Liver (tissue), 9 donors: ENCODE measurements around the gene VENTX. TPM values are rescaled to one million over a fixed set of nuclear protein-coding genes. Genes with fewer than 3 reads are reported as not detected.
A peak's percentile ranks its signal among the peaks of the same experiment; 100 is the strongest.

Source experiments
- DNase-seq: peaks from one replicate; pipeline ENCODE4 v3.0.0-alpha.2; 2017; ENCODE audit warnings: low spot score
- H3K27ac ChIP-seq, 2 donors: one replicate each; pipeline ENCODE4 v1.7.0; 2013; ENCODE audit warnings: inconsistent platforms in 2 of 2, low read length in 2 of 2, control low read depth in 1 of 2, low read depth in 1 of 2, mild to moderate bottlenecking in 1 of 2
- H3K27me3 ChIP-seq, 4 donors: one replicate each; pipeline versions ENCODE4 v1.6.1 to v1.7.0; 2013; ENCODE audit warnings: low read length in 3 of 4, inconsistent platforms in 1 of 4, mild to moderate bottlenecking in 1 of 4, moderate library complexity in 1 of 4; ENCODE audit not compliant: control insufficient read depth in 4 of 4, insufficient read depth in 4 of 4
- H3K36me3 ChIP-seq, 4 donors: one replicate each; pipeline versions ENCODE4 v1.6.1 to v1.7.0; 2013; ENCODE audit warnings: low read length in 3 of 4, mild to moderate bottlenecking in 3 of 4, low read depth in 1 of 4, moderate library complexity in 1 of 4; ENCODE audit not compliant: control insufficient read depth in 4 of 4, insufficient read depth in 3 of 4
- H3K4me1 ChIP-seq, 4 donors: one replicate each; pipeline versions ENCODE4 v1.6.1 to v1.7.0; 2013; ENCODE audit warnings: low read length in 3 of 4, mild to moderate bottlenecking in 3 of 4, moderate library complexity in 1 of 4; ENCODE audit not compliant: control insufficient read depth in 4 of 4, insufficient read depth in 4 of 4
- H3K4me3 ChIP-seq, 3 donors: one replicate each; pipeline versions ENCODE4 v1.6.1 to v1.7.0; 2013; ENCODE audit warnings: low read length in 3 of 3, control low read depth in 1 of 3, low read depth in 1 of 3, mild to moderate bottlenecking in 1 of 3
- H3K9ac ChIP-seq, 2 donors: one replicate each; pipeline ENCODE4 v1.7.0; 2013; ENCODE audit warnings: low read length in 2 of 2, mild to moderate bottlenecking in 2 of 2, moderate library complexity in 2 of 2, control low read depth in 1 of 2, low read depth in 1 of 2
- H3K9me3 ChIP-seq, 4 donors: one replicate each; pipeline versions ENCODE4 v1.6.1 to v1.7.0; 2013; ENCODE audit warnings: low read length in 3 of 4; ENCODE audit not compliant: control insufficient read depth in 4 of 4
- ATF3 ChIP-seq: IDR thresholded peaks from 2 replicates; pipeline ENCODE4 v1.6.1; 2016; ENCODE audit warnings: antibody characterized with exemption
- CTCF ChIP-seq: fragments of 150-350 bp; IDR thresholded peaks from 2 replicates; pipeline ENCODE4 v1.5.1; 2017; ENCODE audit warnings: improper control_type of control experiment, low read depth, low read length; ENCODE audit not compliant: missing input control
- EGR1 ChIP-seq, 2 donors: IDR thresholded peaks; 2 replicates each; pipeline ENCODE4 v1.6.1; 2016 to 2018; ENCODE audit warnings: antibody characterized with exemption in 2 of 2, low read depth in 2 of 2
- FOXA1 ChIP-seq: IDR thresholded peaks from 2 replicates; pipeline ENCODE4 v1.6.1; 2016; ENCODE audit warnings: antibody characterized with exemption
- FOXA2 ChIP-seq: IDR thresholded peaks from 2 replicates; pipeline ENCODE4 v1.6.1; 2016; ENCODE audit warnings: antibody characterized with exemption
- GABPA ChIP-seq, 2 donors: IDR thresholded peaks in 1 of 2; conservative IDR thresholded peaks in 1 of 2; 2 replicates each; pipeline ENCODE4 v1.6.1; 2016; ENCODE audit warnings: antibody characterized with exemption in 2 of 2, mild to moderate bottlenecking in 1 of 2, moderate library complexity in 1 of 2
- HNF4A ChIP-seq, 2 donors: conservative IDR thresholded peaks; 2 replicates each; pipeline ENCODE4 v1.6.1; 2016; ENCODE audit warnings: antibody characterized with exemption in 2 of 2, mild to moderate bottlenecking in 2 of 2
- HNF4G ChIP-seq: IDR thresholded peaks from 2 replicates; pipeline ENCODE4 v1.6.1; 2016; ENCODE audit warnings: antibody characterized with exemption
- JUND ChIP-seq, 2 donors: IDR thresholded peaks; 2 replicates each; pipeline ENCODE4 v1.6.1; 2016; ENCODE audit warnings: antibody characterized with exemption in 2 of 2
- MAX ChIP-seq: IDR thresholded peaks from 2 replicates; pipeline ENCODE4 v1.6.1; 2016; ENCODE audit warnings: antibody characterized with exemption
- RAD21 ChIP-seq, 2 donors: IDR thresholded peaks; 2 replicates each; pipeline ENCODE4 v1.6.1; 2016; ENCODE audit warnings: antibody characterized with exemption in 2 of 2, mild to moderate bottlenecking in 2 of 2
- SP1 ChIP-seq: IDR thresholded peaks from 2 replicates; pipeline ENCODE4 v1.6.1; 2018; ENCODE audit warnings: antibody characterized with exemption, mild to moderate bottlenecking
- ZBTB33 ChIP-seq: IDR thresholded peaks from 2 replicates; pipeline ENCODE4 v1.6.1; 2016; ENCODE audit warnings: antibody characterized with exemption
- WGBS: extraction: QIAGEN DNeasy Blood & Tissue Kit; methylation state at CpG from one replicate; pipeline ENCODE4 v1.1.7; 2013; 5-methylcytosine and 5-hydroxymethylcytosine counted together
- polyA plus RNA-seq, 2 donors: library from polyadenylated mRNA; stranded (reverse) in 1 of 2; unstranded in 1 of 2; fragments of 200-250 nt in 1 of 2; fragments of >200 nt in 1 of 2; fragmentation: Nextera tagmentation in 1 of 2; extraction: Ambion mirVana in 1 of 2; gene quantifications; one replicate each; pipeline versions ENCODE4 v1.2.1 to v1.2.3, GENCODE V29; 2013 to 2015
- total RNA-seq, 2 donors: library from RNA; depleted of rRNA; stranded (reverse); fragments of >200 nt; gene quantifications; one replicate each; pipeline ENCODE4 v1.2.3, GENCODE V29; 2014
- donor health status: healthy.
- donor health status: healthy.
- donor health status: healthy.
- donor health status: healthy.
- donor health status: healthy.

The VENTX gene
- total and polyA plus RNA-seq, 4 donors: 0.05 to 0.25 (median 0.09) TPM

GRCh38 chr10:133278577-133279265 lies 41.1 kb downstream of the VENTX start:
- Histone ChIP-seq H3K36me3 (peaks cover 11 to 37% (median 18%) of the 10 kb centered on the region in 4 donors), H3K27ac (peak overlapping the region; percentile 64 to 84), H3K4me3 (no peak overlapping the region), H3K9me3 (no peaks in the 10 kb centered on the region), H3K27me3 (no peaks in the 10 kb centered on the region), H3K9ac (peak overlapping the region in 1 of 2 donors; percentile 17), H3K4me1 (peaks cover 12 to 36% (median 27%) of the 10 kb centered on the region in 4 donors)
- DNase-seq: peak; percentile 69
- TF ChIP-seq FOXA2 (peak; percentile 48), SP1 (no peak), ZBTB33 (no peak), JUND (IDR thresholded peaks at IDR 0.05) (no peak), HNF4A (conservative IDR thresholded peaks at IDR 0.05) (no peak)
- 56% methylated on average over 19 of the region's 19 CpGs for WGBS

GRCh38 chr10:133279326-133280226 lies 41.9 kb downstream of the VENTX start:
- no peak overlapping the region for H3K4me3 ChIP-seq
- peaks cover 16 to 45% (median 25%) of the 10 kb centered on the region in 4 donors for H3K36me3 ChIP-seq
- H3K27me3 ChIP-seq: no peaks in the 10 kb centered on the region
- no peak for DNase-seq
- H3K4me1 ChIP-seq: peaks cover 12 to 36% (median 27%) of the 10 kb centered on the region in 4 donors
- H3K9me3 ChIP-seq: no peaks in the 10 kb centered on the region
- 84% methylated on average over 24 of the region's 24 CpGs for WGBS
- TF ChIP-seq ZBTB33 (no peak), MAX (no peak), RAD21 (IDR thresholded peaks at IDR 0.05) (no peak), EGR1 (IDR thresholded peaks at IDR 0.05; ENCODE audit: low read depth in 2 of 2) (no peak)
- H3K27ac ChIP-seq: peak overlapping the region; percentile 64 to 84
- no peak overlapping the region for H3K9ac ChIP-seq

- Histone ChIP-seq H3K4me3 (no peak overlapping the region), H3K9me3 (no peaks in the 10 kb centered on the region), H3K27me3 (no peaks in the 10 kb centered on the region), H3K36me3 (peaks cover 22 to 55% (median 34%) of the 10 kb centered on the region in 4 donors), H3K9ac (no peak overlapping the region), H3K27ac (peak overlapping the region in 1 of 2 donors; percentile 64), H3K4me1 (peaks cover 12 to 36% (median 27%) of the 10 kb centered on the region in 4 donors)
- no peak for DNase-seq
- WGBS: 91% methylated on average over 10 of the region's 10 CpGs
- no peak for TF ChIP-seq JUND (IDR thresholded peaks at IDR 0.05)
- no peak for TF ChIP-seq MAX
- no peak for TF ChIP-seq CTCF
- TF ChIP-seq FOXA1: no peak
- no peak for TF ChIP-seq ATF3
- TF ChIP-seq HNF4G: no peak
- TF ChIP-seq HNF4A (conservative IDR thresholded peaks at IDR 0.05): no peak
- TF ChIP-seq GABPA (IDR thresholded peaks at IDR 0.05 in 1 of 2, conservative IDR thresholded peaks at IDR 0.05 in 1 of 2): no peak
Measured at GRCh38 chr10:133280391-133281059, 42.9 kb downstream of the VENTX start.
